GM19455 (cell line): ENCODE results near the gene IDUA.
"Not testable (repeated sequence)": the region's sequence is repeated elsewhere in the genome, so short reads cannot be mapped to it uniquely, and the experiment has no call there.

Experiments used
- ATAC-seq: cut with Tn5 transposase; IDR thresholded peaks from one replicate; pipeline ENCODE4 v1.9.1; 2021; ENCODE audit not compliant: unreplicated experiment

Gene IDUA

GRCh38 chr4:986879-987623 is at the start of gene IDUA:
TSS of gene IDUA (plus strand) at chr4:987044. CDS start at chr4:987085, 41 bp downstream.
- peak; percentile 76 for ATAC-seq

GRCh38 chr4:939508-939907 is 47.3 kb upstream of the IDUA start:
- ATAC-seq, result not testable (repeated sequence)

- ATAC-seq, result no peak
Observed at GRCh38 chr4:945274-946102, 41.4 kb upstream of the IDUA start.

GRCh38 chr4:946103-946450 is 40.8 kb upstream of the IDUA start:
- ATAC-seq, result no peak

- no peak for ATAC-seq
Observed at GRCh38 chr4:946517-947471, 40.0 kb upstream of the IDUA start.

- no peak for ATAC-seq
Observed at GRCh38 chr4:947491-947971, 39.3 kb upstream of the IDUA start.

GRCh38 chr4:948101-948935 is 38.5 kb upstream of the IDUA start:
- ATAC-seq, result no peak

GRCh38 chr4:948936-949300 is 37.9 kb upstream of the IDUA start:
- ATAC-seq, result no peak

- ATAC-seq, result no peak
Observed at GRCh38 chr4:949656-950055, 37.2 kb upstream of the IDUA start.

GRCh38 chr4:950136-951020 is 36.5 kb upstream of the IDUA start:
- ATAC-seq, result no peak

GRCh38 chr4:951186-951585 is 35.7 kb upstream of the IDUA start:
- no peak for ATAC-seq

GRCh38 chr4:951594-952468 is 35.0 kb upstream of the IDUA start:
- no peak for ATAC-seq

- ATAC-seq, result no peak
Observed at GRCh38 chr4:952881-953573, 33.8 kb upstream of the IDUA start.

GRCh38 chr4:953574-953915 is 33.3 kb upstream of the IDUA start:
- ATAC-seq, result no peak

GRCh38 chr4:954211-955020 is 32.4 kb upstream of the IDUA start:
- ATAC-seq, result no peak

GRCh38 chr4:955161-955921 is 31.5 kb upstream of the IDUA start:
- no peak for ATAC-seq
